Osteoblast (primary cell): ENCODE measurements around the gene NFIA. TPM values are rescaled to one million over a fixed set of nuclear protein-coding genes. Genes with fewer than 3 reads are reported as not detected.
A peak's percentile ranks its signal among the peaks of the same experiment; 100 is the strongest.

Experiments
- DNase-seq: peaks from one replicate; pipeline ENCODE4 v3.0.0; 2011; ENCODE audit warnings: low spot score, mixed read lengths; ENCODE audit not compliant: insufficient read length; ENCODE audit errors: missing footprints
- H2AFZ ChIP-seq: 2 replicates; pipeline ENCODE4 v1.6.0; 2011; ENCODE audit warnings: mild to moderate bottlenecking, low read length
- H3K27ac ChIP-seq: 2 replicates; pipeline ENCODE4 v1.5.1; 2011; ENCODE audit warnings: mild to moderate bottlenecking, low read depth, low read length, moderate library complexity
- H3K27me3 ChIP-seq: 2 replicates; pipeline ENCODE4 v1.6.0; 2012; ENCODE audit warnings: mild to moderate bottlenecking, control low read depth, inconsistent platforms, low read length, moderate library complexity; ENCODE audit not compliant: insufficient read depth
- H3K36me3 ChIP-seq: 2 replicates; pipeline ENCODE4 v1.5.1; 2011; ENCODE audit warnings: mild to moderate bottlenecking, low read length, control low read depth, moderate library complexity; ENCODE audit not compliant: insufficient read depth
- H3K4me1 ChIP-seq: 2 replicates; pipeline ENCODE4 v1.5.1; 2011; ENCODE audit warnings: mild to moderate bottlenecking, low read length, control low read depth, moderate library complexity; ENCODE audit not compliant: insufficient read depth
- H3K4me2 ChIP-seq: 2 replicates; pipeline ENCODE4 v1.6.0; 2011; ENCODE audit warnings: mild to moderate bottlenecking, low read length; ENCODE audit not compliant: insufficient read depth
- H3K4me3 ChIP-seq: fragments of 200-600 bp; sonication (generic); 3 replicates; pipeline ENCODE4 v1.5.1; 2012; ENCODE audit warnings: mild to moderate bottlenecking, low read length, inconsistent platforms; ENCODE audit not compliant: insufficient read depth
- H3K79me2 ChIP-seq: 2 replicates; pipeline ENCODE4 v1.6.0; 2012; ENCODE audit warnings: mild to moderate bottlenecking, low read length, control low read depth, inconsistent platforms; ENCODE audit not compliant: insufficient read depth
- H3K9me3 ChIP-seq: 2 replicates; pipeline ENCODE4 v1.5.1; 2011; ENCODE audit warnings: low read depth, low read length, control low read depth
- H4K20me1 ChIP-seq: 2 replicates; pipeline ENCODE4 v1.6.0; 2012; ENCODE audit warnings: mild to moderate bottlenecking, low read length, control low read depth; ENCODE audit not compliant: insufficient read depth
- CTCF ChIP-seq: IDR thresholded peaks from 2 replicates; pipeline ENCODE4 v1.5.1; 2011; ENCODE audit warnings: mild to moderate bottlenecking, low read depth, low read length, moderate library complexity; ENCODE audit errors: extremely low read depth
- total RNA-seq: library from RNA; depleted of rRNA; stranded (reverse); fragments of >200 nt; gene quantifications from 2 replicates; pipeline ENCODE4 v1.2.3, GENCODE V29; 2012

NFIA gene
- total RNA-seq, 1 donor: 7.2 TPM

- Histone ChIP-seq H3K79me2 (no peaks in the 10 kb centered on the region), H3K36me3 (no peaks in the 10 kb centered on the region), H3K4me1 (peaks cover 12% of the 10 kb centered on the region), H3K4me3 (peak overlapping the region; percentile 53), H3K27me3 (no peaks in the 10 kb centered on the region), H2AFZ (peak overlapping the region; percentile 51), H3K9me3 (no peaks in the 10 kb centered on the region), H3K27ac (peak overlapping the region; percentile 82), H4K20me1 (no peaks in the 10 kb centered on the region), H3K4me2 (peak overlapping the region; percentile 82)
- DNase-seq: no peak
- no peak for TF ChIP-seq CTCF
Measured at GRCh38 chr1:61318319-61319125, 236.2 kb downstream of the NFIA start.

GRCh38 chr1:61320575-61320974 is 238.2 kb downstream of the NFIA start:
- no peaks in the 10 kb centered on the region for H4K20me1 ChIP-seq
- no peak overlapping the region for H2AFZ ChIP-seq
- H3K27me3 ChIP-seq: no peaks in the 10 kb centered on the region
- no peaks in the 10 kb centered on the region for H3K36me3 ChIP-seq
- no peak for DNase-seq
- no peak overlapping the region for H3K4me3 ChIP-seq
- peaks cover 12% of the 10 kb centered on the region for H3K4me1 ChIP-seq
- H3K4me2 ChIP-seq: no peak overlapping the region
- H3K9me3 ChIP-seq: no peaks in the 10 kb centered on the region
- no peaks in the 10 kb centered on the region for H3K79me2 ChIP-seq
- H3K27ac ChIP-seq: no peak overlapping the region
- TF ChIP-seq CTCF: no peak

GRCh38 chr1:61322008-61322744 is 239.8 kb downstream of the NFIA start:
- Histone ChIP-seq H3K4me1 (peaks cover 12% of the 10 kb centered on the region), H3K27me3 (no peaks in the 10 kb centered on the region), H3K4me3 (no peak overlapping the region), H2AFZ (no peak overlapping the region), H4K20me1 (no peaks in the 10 kb centered on the region), H3K9me3 (no peaks in the 10 kb centered on the region), H3K36me3 (no peaks in the 10 kb centered on the region), H3K27ac (no peak overlapping the region), H3K4me2 (no peak overlapping the region), H3K79me2 (no peaks in the 10 kb centered on the region)
- no peak for TF ChIP-seq CTCF
- DNase-seq: no peak

- Histone ChIP-seq H3K36me3 (no peaks in the 10 kb centered on the region), H4K20me1 (no peaks in the 10 kb centered on the region), H3K4me3 (no peak overlapping the region), H3K4me1 (peaks cover 12% of the 10 kb centered on the region), H3K9me3 (no peaks in the 10 kb centered on the region), H3K79me2 (no peaks in the 10 kb centered on the region), H3K27ac (no peak overlapping the region), H2AFZ (no peak overlapping the region), H3K27me3 (no peaks in the 10 kb centered on the region), H3K4me2 (no peak overlapping the region)
- DNase-seq: no peak
- TF ChIP-seq CTCF: no peak
Measured at GRCh38 chr1:61322769-61323168, 240.4 kb downstream of the NFIA start.
